GM12892 (cell line): Measurements from ENCODE around the gene GATA2.

Experiments used
- DNase-seq: peaks from one replicate; pipeline ENCODE4 v3.0.0; 2011; ENCODE audit not compliant: insufficient read length
- FAIRE-seq: peaks from 2 replicates; lab custom pipeline; 2011; peaks lifted over from hg19 to GRCh38; lab: Jason Lieb, UNC
- POLR2A ChIP-seq: IDR thresholded peaks from 2 replicates; pipeline ENCODE4 v1.6.1; 2011; ENCODE audit warnings: low read depth, low read length, control low read depth
- POLR2AphosphoS5 ChIP-seq: IDR thresholded peaks from 2 replicates; pipeline ENCODE4 v1.6.1; 2011; ENCODE audit warnings: low read depth, low read length, control low read depth
- TAF1 ChIP-seq: IDR thresholded peaks from 2 replicates; pipeline ENCODE4 v1.6.1; 2011; ENCODE audit warnings: low read depth, mild to moderate bottlenecking, control low read depth, low read length, borderline replicate concordance

The GATA2 gene

GRCh38 chr3:128491691-128491940, 1.4 kb downstream of the GATA2 start:
- no peak for TF ChIP-seq POLR2AphosphoS5
- TF ChIP-seq TAF1, result no peak
- TF ChIP-seq POLR2A, result no peak
- DNase-seq (no peak), FAIRE-seq (no peak)

GRCh38 chr3:128490915-128491690, 1.9 kb downstream of the GATA2 start:
- DNase-seq, result no peak
- TF ChIP-seq TAF1, result no peak
- TF ChIP-seq POLR2AphosphoS5, result no peak
- no peak for TF ChIP-seq POLR2A
- no peak for FAIRE-seq

- FAIRE-seq (no peak), DNase-seq (no peak)
- TF ChIP-seq POLR2AphosphoS5, result no peak
- no peak for TF ChIP-seq TAF1
- TF ChIP-seq POLR2A, result no peak
These were observed 2.4 kb downstream of the GATA2 start for GRCh38 chr3:128490650-128490914.

- no peak for TF ChIP-seq POLR2AphosphoS5
- no peak for TF ChIP-seq POLR2A
- TF ChIP-seq TAF1, result no peak
- FAIRE-seq, result no peak
- DNase-seq, result no peak
These were observed 2.9 kb downstream of the GATA2 start for GRCh38 chr3:128489927-128490649.

- TF ChIP-seq TAF1, result no peak
- no peak for TF ChIP-seq POLR2A
- TF ChIP-seq POLR2AphosphoS5, result no peak
- no peak for DNase-seq
- no peak for FAIRE-seq
These were observed 3.4 kb downstream of the GATA2 start for GRCh38 chr3:128489674-128489926.

GRCh38 chr3:128488991-128489673, 3.9 kb downstream of the GATA2 start:
- no peak for TF ChIP-seq POLR2AphosphoS5
- no peak for TF ChIP-seq POLR2A
- no peak for TF ChIP-seq TAF1
- FAIRE-seq (no peak), DNase-seq (no peak)

GRCh38 chr3:128488636-128488990, 4.4 kb downstream of the GATA2 start:
- FAIRE-seq (no peak), DNase-seq (no peak)
- no peak for TF ChIP-seq POLR2AphosphoS5
- TF ChIP-seq TAF1, result no peak
- TF ChIP-seq POLR2A, result no peak

GRCh38 chr3:128487813-128488635, 5.0 kb downstream of the GATA2 start:
- DNase-seq (peak; percentile 55), FAIRE-seq (no peak)
- TF ChIP-seq POLR2A (no peak), TAF1 (no peak), POLR2AphosphoS5 (no peak)

- FAIRE-seq (no peak), DNase-seq (no peak)
- no peak for TF ChIP-seq POLR2A
- no peak for TF ChIP-seq POLR2AphosphoS5
- no peak for TF ChIP-seq TAF1
These were observed 5.5 kb downstream of the GATA2 start for GRCh38 chr3:128487538-128487812.

GRCh38 chr3:128486681-128487537, 6.1 kb downstream of the GATA2 start:
- DNase-seq (no peak), FAIRE-seq (no peak)
- TF ChIP-seq POLR2A (no peak), TAF1 (no peak), POLR2AphosphoS5 (no peak)

GRCh38 chr3:128486205-128486628, 6.8 kb downstream of the GATA2 start:
- TF ChIP-seq TAF1, result no peak
- TF ChIP-seq POLR2A, result no peak
- no peak for TF ChIP-seq POLR2AphosphoS5
- DNase-seq (no peak), FAIRE-seq (no peak)
